HepG2 (cell line): ENCODE data around the gene MTX1.
"Not testable (repeated sequence)": the region's sequence is repeated elsewhere in the genome, so short reads cannot be mapped to it uniquely, and the experiment has no call there.

ENCODE experiments used
- GLI4 ChIP-seq: sonication (generic); formaldehyde crosslinking; IDR thresholded peaks from 2 replicates; pipeline ENCODE4 v1.5.1; 2020; ENCODE audit warnings: missing genetic modification reagents, mild to moderate bottlenecking, moderate library complexity, borderline replicate concordance
- HDAC2 ChIP-seq: sonication (generic); formaldehyde crosslinking; IDR thresholded peaks from 2 replicates; pipeline ENCODE4 v1.4.0; 2020; ENCODE audit warnings: missing genetic modification reagents
- MTA3 ChIP-seq: sonication (generic); formaldehyde crosslinking; IDR thresholded peaks from 2 replicates; pipeline ENCODE4 v1.4.0; 2020; ENCODE audit warnings: missing genetic modification reagents
- ZNF557 ChIP-seq: sonication (generic); formaldehyde crosslinking; IDR thresholded peaks from 2 replicates; pipeline ENCODE4 v1.4.0; 2020; ENCODE audit warnings: missing genetic modification reagents
- ZNF589 ChIP-seq: sonication (generic); formaldehyde crosslinking; conservative IDR thresholded peaks from 2 replicates; pipeline ENCODE4 v1.8.0; 2022; ENCODE audit warnings: mild to moderate bottlenecking, moderate library complexity, missing genetic modification reagents
- TF ChIP-seq, protein P1 (sequence below): sonication (generic); formaldehyde crosslinking; IDR thresholded peaks from 2 replicates; pipeline ENCODE4 v1.5.0; 2020; ENCODE audit warnings: mild to moderate bottlenecking, missing genetic modification reagents, moderate library complexity

- TF ChIP-seq ZNF557 (CRISPR knock-in tag); GLI4; HDAC2 (CRISPR knock-in tag); MTA3; ZNF589 (CRISPR knock-in tag): not testable (repeated sequence)
- TF ChIP-seq, protein P1, sequence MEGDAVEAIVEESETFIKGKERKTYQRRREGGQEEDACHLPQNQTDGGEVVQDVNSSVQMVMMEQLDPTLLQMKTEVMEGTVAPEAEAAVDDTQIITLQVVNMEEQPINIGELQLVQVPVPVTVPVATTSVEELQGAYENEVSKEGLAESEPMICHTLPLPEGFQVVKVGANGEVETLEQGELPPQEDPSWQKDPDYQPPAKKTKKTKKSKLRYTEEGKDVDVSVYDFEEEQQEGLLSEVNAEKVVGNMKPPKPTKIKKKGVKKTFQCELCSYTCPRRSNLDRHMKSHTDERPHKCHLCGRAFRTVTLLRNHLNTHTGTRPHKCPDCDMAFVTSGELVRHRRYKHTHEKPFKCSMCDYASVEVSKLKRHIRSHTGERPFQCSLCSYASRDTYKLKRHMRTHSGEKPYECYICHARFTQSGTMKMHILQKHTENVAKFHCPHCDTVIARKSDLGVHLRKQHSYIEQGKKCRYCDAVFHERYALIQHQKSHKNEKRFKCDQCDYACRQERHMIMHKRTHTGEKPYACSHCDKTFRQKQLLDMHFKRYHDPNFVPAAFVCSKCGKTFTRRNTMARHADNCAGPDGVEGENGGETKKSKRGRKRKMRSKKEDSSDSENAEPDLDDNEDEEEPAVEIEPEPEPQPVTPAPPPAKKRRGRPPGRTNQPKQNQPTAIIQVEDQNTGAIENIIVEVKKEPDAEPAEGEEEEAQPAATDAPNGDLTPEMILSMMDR, result not testable (repeated sequence)
Measured at GRCh38 chr1:155246796-155247195, 38.3 kb downstream of the MTX1 start.
